HG02642 (cell line): ENCODE data around the gene SFMBT2.
"Not testable (repeated sequence)": the region's sequence is repeated elsewhere in the genome, so short reads cannot be mapped to it uniquely, and the experiment has no call there.

Experiments used
- ATAC-seq: cut with Tn5 transposase; IDR thresholded peaks from one replicate; pipeline ENCODE4 v1.9.1; 2021; ENCODE audit warnings: mild to moderate bottlenecking; ENCODE audit not compliant: unreplicated experiment, poor library complexity

Gene SFMBT2

GRCh38 chr10:7196284-7196683 is 214.6 kb downstream of the SFMBT2 start:
- no peak for ATAC-seq

- ATAC-seq = no peak
These were observed 215.7 kb downstream of the SFMBT2 start for GRCh38 chr10:7195118-7195517.

GRCh38 chr10:7194571-7194970 is 216.3 kb downstream of the SFMBT2 start:
- no peak for ATAC-seq

GRCh38 chr10:7193369-7193768 is 217.5 kb downstream of the SFMBT2 start:
- ATAC-seq = peak; percentile 40

GRCh38 chr10:7192831-7193361 is 217.9 kb downstream of the SFMBT2 start:
- peak; percentile 50 for ATAC-seq

- no peak for ATAC-seq
These were observed 218.8 kb downstream of the SFMBT2 start for GRCh38 chr10:7192061-7192460.

GRCh38 chr10:7190772-7191171 is 220.1 kb downstream of the SFMBT2 start:
- not testable (repeated sequence) for ATAC-seq

- ATAC-seq = no peak
These were observed 220.9 kb downstream of the SFMBT2 start for GRCh38 chr10:7189909-7190308.

GRCh38 chr10:7188456-7189050 is 222.3 kb downstream of the SFMBT2 start:
- ATAC-seq = no peak

GRCh38 chr10:7186387-7187018 is 224.3 kb downstream of the SFMBT2 start:
- no peak for ATAC-seq

GRCh38 chr10:7185367-7185690 is 225.5 kb downstream of the SFMBT2 start:
- no peak for ATAC-seq

- no peak for ATAC-seq
These were observed 226.0 kb downstream of the SFMBT2 start for GRCh38 chr10:7184660-7185366.

GRCh38 chr10:7184116-7184515 is 226.7 kb downstream of the SFMBT2 start:
- ATAC-seq = not testable (repeated sequence)

GRCh38 chr10:7182327-7182726 is 228.5 kb downstream of the SFMBT2 start:
- ATAC-seq = not testable (repeated sequence)

GRCh38 chr10:7181420-7181819 is 229.4 kb downstream of the SFMBT2 start:
- ATAC-seq = no peak

- ATAC-seq = no peak
These were observed 231.3 kb downstream of the SFMBT2 start for GRCh38 chr10:7179536-7179935.

GRCh38 chr10:7173948-7174347 is 236.9 kb downstream of the SFMBT2 start:
- ATAC-seq = no peak

- no peak for ATAC-seq
These were observed 239.0 kb downstream of the SFMBT2 start for GRCh38 chr10:7171825-7172224.

- ATAC-seq = no peak
These were observed 240.1 kb downstream of the SFMBT2 start for GRCh38 chr10:7170626-7171322.

- no peak for ATAC-seq
These were observed 242.4 kb downstream of the SFMBT2 start for GRCh38 chr10:7168414-7168813.
